Activated gamma-delta T cell (primary cell): ENCODE measurements around the gene ZGLP1.
"Not testable (repeated sequence)": the region's sequence is repeated elsewhere in the genome, so short reads cannot be mapped to it uniquely, and the experiment has no call there.

Source experiments
- DNase-seq: peaks from one replicate; lab custom pipeline; 2025; lab: John Stamatoyannopoulos, UW

Gene ZGLP1

DNA sequence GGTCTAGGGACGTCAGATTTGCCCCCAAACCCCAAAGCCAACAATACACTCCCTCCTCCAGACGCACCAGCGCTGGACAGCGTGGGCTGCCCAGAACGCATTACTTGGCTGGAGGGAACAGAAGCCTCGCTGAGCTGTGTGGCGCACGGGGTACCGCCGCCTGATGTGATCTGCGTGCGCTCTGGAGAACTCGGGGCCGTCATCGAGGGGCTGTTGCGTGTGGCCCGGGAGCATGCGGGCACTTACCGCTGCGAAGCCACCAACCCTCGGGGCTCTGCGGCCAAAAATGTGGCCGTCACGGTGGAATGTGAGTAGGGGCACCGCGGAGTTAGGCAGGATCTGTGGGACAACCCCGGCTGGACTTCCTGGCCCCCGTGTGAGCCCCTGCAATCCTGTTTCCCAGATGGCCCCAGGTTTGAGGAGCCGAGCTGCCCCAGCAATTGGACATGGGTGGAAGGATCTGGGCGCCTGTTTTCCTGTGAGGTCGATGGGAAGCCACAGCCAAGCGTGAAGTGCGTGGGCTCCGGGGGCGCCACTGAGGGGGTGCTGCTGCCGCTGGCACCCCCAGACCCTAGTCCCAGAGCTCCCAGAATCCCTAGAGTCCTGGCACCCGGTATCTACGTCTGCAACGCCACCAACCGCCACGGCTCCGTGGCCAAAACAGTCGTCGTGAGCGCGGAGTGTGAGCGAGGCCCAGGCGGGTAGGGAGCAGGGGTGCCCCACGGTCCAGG is 15.8 kb downstream of the ZGLP1 start:
- DNase-seq, result no peak

- no peak for DNase-seq
Measured at GRCh38 chr19:10292789-10293636, 16.6 kb downstream of the ZGLP1 start.

- DNase-seq, result peak; percentile 57
Measured at GRCh38 chr19:10292206-10292788, 17.3 kb downstream of the ZGLP1 start.

GRCh38 chr19:10291554-10292205 is 17.9 kb downstream of the ZGLP1 start:
- no peak for DNase-seq

DNA sequence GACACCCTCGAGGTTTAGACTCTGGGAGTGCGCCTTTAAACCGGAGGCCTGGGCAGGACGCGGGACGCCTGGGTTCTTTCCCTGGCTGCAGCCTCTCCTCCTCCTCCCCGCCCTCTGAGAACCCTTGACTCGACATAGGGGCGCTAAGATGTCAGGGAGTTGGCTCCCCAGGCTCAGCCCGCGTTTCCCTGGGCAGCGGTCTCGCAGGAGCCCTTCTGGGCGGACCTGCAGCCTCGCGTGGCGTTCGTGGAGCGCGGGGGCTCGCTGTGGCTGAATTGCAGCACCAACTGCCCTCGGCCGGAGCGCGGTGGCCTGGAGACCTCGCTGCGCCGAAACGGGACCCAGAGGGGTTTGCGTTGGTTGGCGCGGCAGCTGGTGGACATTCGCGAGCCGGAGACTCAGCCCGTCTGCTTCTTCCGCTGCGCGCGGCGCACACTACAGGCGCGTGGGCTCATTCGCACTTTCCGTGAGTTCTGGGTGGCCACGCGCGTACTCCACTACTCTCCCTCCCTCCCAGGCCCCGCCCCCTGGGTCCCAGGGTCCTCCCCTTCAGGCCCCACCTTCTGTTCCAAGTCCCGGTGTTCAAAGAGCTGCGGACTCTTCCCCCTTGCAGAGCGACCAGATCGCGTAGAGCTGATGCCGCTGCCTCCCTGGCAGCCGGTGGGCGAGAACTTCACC is 18.6 kb downstream of the ZGLP1 start:
- peak; percentile 31 for DNase-seq

DNA sequence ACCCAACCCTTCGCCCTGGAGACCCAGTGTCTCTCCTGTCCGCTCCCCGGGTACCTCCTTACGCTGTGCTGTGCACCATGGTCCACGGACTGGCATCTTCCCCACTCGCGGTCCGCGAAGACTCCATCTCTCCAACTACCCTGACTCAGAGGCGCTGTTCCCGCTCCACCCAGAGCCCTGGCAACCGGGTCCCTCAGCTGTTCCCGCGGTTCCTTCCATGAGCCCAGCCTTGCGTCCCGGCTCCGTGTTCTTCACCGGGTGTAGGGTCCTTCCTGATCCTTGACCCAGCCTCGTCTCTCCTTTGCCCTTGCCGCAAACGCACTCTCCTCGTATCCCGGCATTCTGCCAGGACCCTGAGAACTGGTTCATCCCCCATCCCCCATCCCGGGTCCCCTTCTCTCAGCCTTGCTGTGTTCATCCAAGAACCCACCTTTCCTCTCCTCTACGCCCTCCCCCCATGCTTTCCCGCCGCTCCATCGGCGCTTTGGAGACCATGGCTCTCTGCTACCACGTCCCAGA is 19.2 kb downstream of the ZGLP1 start:
- DNase-seq, result no peak

DNA sequence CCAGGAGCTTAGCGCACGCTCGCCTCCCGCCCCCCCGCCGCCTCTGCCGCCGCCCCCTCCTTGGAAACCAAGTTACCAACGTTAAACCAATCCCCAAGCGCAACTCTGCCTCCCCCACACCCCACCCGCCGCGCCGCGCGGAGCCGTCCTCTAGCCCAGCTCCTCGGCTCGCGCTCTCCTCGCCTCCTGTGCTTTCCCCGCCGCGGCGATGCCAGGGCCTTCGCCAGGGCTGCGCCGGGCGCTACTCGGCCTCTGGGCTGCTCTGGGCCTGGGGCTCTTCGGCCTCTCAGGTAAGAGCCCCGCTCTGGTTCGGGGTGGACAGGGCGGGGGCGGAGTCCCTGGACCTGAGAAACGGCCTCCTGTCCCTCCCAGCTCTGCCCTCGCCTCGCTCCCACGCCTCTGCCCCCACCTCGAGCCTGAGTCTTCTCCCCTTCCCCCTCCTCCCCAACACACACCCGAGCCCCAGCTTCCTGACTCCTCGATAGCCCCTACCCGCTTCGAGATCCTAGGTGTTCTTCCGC is 19.7 kb downstream of the ZGLP1 start, which contains the start of gene ICAM5:
Gene ICAM5 (plus strand): TSS at position 117 of the 521 bp plus-strand sequence. CDS start 92 bp downstream, at position 209.
- peak; percentile 35 for DNase-seq

GRCh38 chr19:10289167-10289835 is 20.3 kb downstream of the ZGLP1 start:
- DNase-seq, result peak; percentile 43

GRCh38 chr19:10288662-10289166 is 20.9 kb downstream of the ZGLP1 start:
- no peak for DNase-seq

- DNase-seq, result no peak
Measured at GRCh38 chr19:10286803-10287737, 22.5 kb downstream of the ZGLP1 start, which contains the start of gene ICAM4. Gene ICAM4 (plus strand): TSS chr19:10286955. CDS start chr19:10287013, 58 bp downstream.

DNA sequence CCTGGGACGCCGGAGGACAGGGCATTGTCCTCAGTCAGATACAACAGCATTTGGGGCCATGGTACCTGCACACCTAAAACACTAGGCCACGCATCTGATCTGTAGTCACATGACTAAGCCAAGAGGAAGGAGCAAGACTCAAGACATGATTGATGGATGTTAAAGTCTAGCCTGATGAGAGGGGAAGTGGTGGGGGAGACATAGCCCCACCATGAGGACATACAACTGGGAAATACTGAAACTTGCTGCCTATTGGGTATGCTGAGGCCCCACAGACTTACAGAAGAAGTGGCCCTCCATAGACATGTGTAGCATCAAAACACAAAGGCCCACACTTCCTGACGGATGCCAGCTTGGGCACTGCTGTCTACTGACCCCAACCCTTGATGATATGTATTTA is 24.2 kb downstream of the ZGLP1 start:
- no peak for DNase-seq

GRCh38 chr19:10284960-10285278 is 24.7 kb downstream of the ZGLP1 start:
- no peak for DNase-seq

GRCh38 chr19:10284065-10284959 is 25.3 kb downstream of the ZGLP1 start:
- no peak for DNase-seq

GRCh38 chr19:10283301-10284064 is 26.1 kb downstream of the ZGLP1 start:
- no peak for DNase-seq

DNA sequence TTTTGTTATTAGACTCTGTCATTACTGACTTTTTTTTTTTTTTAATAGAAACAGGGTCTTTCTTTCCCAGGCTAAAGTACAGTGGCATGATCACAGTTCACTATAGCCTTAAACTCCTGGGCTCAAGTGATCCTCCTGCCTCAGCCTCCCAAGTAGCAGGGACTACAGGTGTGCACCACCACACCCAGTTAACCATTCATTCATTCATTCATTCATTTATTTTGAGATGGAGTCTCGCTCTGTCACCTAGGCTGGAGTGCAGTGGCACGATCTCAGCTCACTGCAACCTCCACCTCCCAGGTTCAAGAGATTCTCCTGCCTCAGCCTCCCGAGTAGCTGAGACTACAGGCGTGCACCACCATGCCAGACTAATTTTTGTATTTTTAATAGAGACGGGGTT is 27.6 kb downstream of the ZGLP1 start:
- DNase-seq, result not testable (repeated sequence)

DNA sequence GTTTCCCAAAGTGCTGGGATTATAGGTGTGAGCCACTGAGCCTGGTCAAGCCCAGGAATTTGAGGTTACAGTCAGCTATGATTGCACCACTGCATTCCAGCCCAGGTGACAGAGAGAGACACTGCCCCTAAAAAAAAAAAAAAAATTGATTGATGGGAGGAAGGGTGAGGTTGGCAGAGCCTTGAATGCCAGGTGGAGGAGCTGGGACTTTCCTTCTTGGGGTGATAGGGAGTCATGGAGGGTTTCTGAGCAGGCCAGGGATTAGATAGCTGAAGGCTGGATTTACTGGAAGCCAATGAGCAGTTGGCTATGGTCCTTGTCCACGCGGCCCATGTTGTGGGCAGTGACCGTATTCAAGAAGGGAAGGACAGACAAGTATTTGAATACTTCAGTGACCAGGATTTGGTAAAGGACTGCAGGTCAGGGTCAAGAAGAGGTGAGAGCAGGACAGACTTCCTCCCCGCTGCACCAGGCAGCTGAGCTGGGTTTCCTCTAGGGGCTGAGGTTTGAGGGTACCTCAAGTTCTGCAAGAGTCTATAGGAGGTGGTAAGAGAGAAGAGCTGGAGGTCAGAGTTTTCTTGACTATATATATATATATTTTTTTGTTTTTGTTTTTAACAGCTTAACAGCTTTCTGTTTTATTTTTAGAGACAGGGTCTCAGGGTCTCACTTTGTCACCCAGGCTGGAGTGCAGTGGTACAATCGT is 29.7 kb downstream of the ZGLP1 start:
- no peak for DNase-seq

DNA sequence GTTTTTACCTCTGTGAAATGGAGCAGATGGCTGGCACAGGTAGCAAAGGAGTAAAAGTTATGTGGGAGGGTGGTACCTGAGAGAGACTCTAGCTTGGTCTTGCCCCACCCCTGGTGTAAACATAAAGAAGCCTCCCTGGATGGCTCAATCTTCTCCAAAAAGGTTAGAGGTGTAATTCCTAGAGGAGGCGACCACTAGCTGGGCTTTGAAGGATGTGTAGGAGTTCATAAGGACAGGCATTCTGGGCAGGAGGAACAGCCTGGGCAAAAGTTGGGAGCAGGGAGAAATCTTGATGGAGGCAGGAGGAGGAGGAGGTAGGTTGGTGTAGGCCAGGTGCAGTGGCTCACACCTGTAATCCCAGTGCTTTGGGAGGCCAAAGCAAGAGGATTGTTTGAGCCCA is 30.7 kb downstream of the ZGLP1 start:
- no peak for DNase-seq
